Tibial artery (tissue), 4 donors: ENCODE measurements around the gene SLC4A5.
A peak's percentile ranks its signal among the peaks of the same experiment; 100 is the strongest.

Experiments
- DNase-seq, 2 donors: peaks; one replicate each; pipeline ENCODE4 v3.0.0-alpha.2; 2019
- H3K27ac ChIP-seq, 2 donors: fragments of 200-600 bp; sonication (generic) in 1 of 2; 1 replicate in 1 of 2; 2 replicates in 1 of 2; pipeline ENCODE4 v1.5.1; 2018 to 2019; ENCODE audit warnings: mild to moderate bottlenecking in 1 of 2
- H3K27me3 ChIP-seq, 2 donors: fragments of 200-600 bp; sonication (generic) in 1 of 2; one replicate each; pipeline versions ENCODE4 v1.5.1 to v1.6.0; 2016 to 2019
- H3K36me3 ChIP-seq, 3 donors: fragments of 200-600 bp; sonication (generic) in 2 of 3; one replicate each; pipeline ENCODE4 v1.5.1; 2016 to 2019; ENCODE audit warnings: mild to moderate bottlenecking in 2 of 3
- H3K4me1 ChIP-seq, 4 donors: fragments of 200-600 bp; sonication (generic) in 2 of 4; 1 replicate in 3 of 4; 2 replicates in 1 of 4; pipeline ENCODE4 v1.5.1; 2016 to 2019
- H3K4me3 ChIP-seq, 2 donors: fragments of 200-600 bp; sonication (generic) in 1 of 2; 1 replicate in 1 of 2; 2 replicates in 1 of 2; pipeline ENCODE4 v1.5.1; 2018 to 2019; ENCODE audit warnings: mild to moderate bottlenecking in 2 of 2
- H3K9me3 ChIP-seq, 3 donors: fragments of 200-600 bp; sonication (generic) in 1 of 3; one replicate each; pipeline ENCODE4 v1.5.1; 2016 to 2019
- CTCF ChIP-seq, 2 experiments: fragments of 200-600 bp in 1 of 2; fragments of 450-650 bp in 1 of 2; IDR thresholded peaks; one replicate each; pipeline ENCODE4 v1.5.1; 2017 to 2019; ENCODE audit warnings: antibody characterized with exemption in 2 of 2, mild to moderate bottlenecking in 1 of 2, moderate library complexity in 1 of 2
- intact Hi-C: fragments of 100-400 bp; cut with DNase I; formaldehyde crosslinking; loops from one replicate; pipeline ENCODE4 v1.15.0; 2023; ENCODE audit warnings: low total_unique reads

Gene SLC4A5

GRCh38 chr2:74278176-74278575, 65.0 kb downstream of the SLC4A5 start:
- no peak for DNase-seq
- Histone ChIP-seq H3K9me3 (no peaks in the 10 kb centered on the region), H3K4me3 (no peak overlapping the region), H3K36me3 (peaks cover 0 to 25% (median 2%) of the 10 kb centered on the region in 3 donors), H3K27ac (no peak overlapping the region), H3K27me3 (no peaks in the 10 kb centered on the region), H3K4me1 (no peaks in the 10 kb centered on the region)
- no peak for TF ChIP-seq CTCF (IDR thresholded peaks at IDR 0.05)
- intact Hi-C loops: no loop called here

- H3K4me3 ChIP-seq: no peak overlapping the region
- H3K27me3 ChIP-seq: no peaks in the 10 kb centered on the region
- DNase-seq: no peak
- TF ChIP-seq CTCF (IDR thresholded peaks at IDR 0.05): no peak
- H3K36me3 ChIP-seq: peaks cover 0 to 16% (median 0%) of the 10 kb centered on the region in 3 donors
- H3K27ac ChIP-seq: no peak overlapping the region
- intact Hi-C loops: no loop called here
- no peaks in the 10 kb centered on the region for H3K9me3 ChIP-seq
- no peaks in the 10 kb centered on the region for H3K4me1 ChIP-seq
These were observed 68.0 kb downstream of the SLC4A5 start for GRCh38 chr2:74275228-74275627.

DNA sequence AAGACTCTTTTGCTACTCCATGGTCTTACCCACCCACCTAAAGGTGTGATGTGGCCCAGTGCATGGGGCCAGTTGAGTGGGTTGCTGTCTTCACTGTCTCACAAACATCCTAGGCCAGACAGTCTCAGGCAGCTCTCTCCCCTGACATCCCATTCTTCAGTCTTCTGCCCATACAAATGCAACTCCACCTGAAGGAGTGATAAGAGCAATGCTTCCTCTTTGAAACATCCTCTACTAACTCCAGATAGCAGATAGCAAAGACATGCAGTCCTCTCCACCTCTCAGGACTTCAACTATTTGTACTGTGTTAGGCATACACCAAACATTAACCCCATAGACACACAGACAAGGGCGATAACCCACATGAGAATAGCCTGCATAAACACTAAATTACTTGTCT, 73.5 kb downstream of the SLC4A5 start:
- DNase-seq: peak in 1 of 2 donors; percentile 10
- TF ChIP-seq CTCF (IDR thresholded peaks at IDR 0.05): no peak
- H3K27ac ChIP-seq: no peak overlapping the region
- no peaks in the 10 kb centered on the region for H3K9me3 ChIP-seq
- intact Hi-C loops: loop anchor here (10.0 kb wide), 2 partner anchors 125 to 445 kb away; partner anchors contain the start of genes BOLA3 and STAMBP
- no peak overlapping the region for H3K4me3 ChIP-seq
- H3K4me1 ChIP-seq: no peaks in the 10 kb centered on the region
- H3K36me3 ChIP-seq: peaks cover 0 to 9% (median 0%) of the 10 kb centered on the region in 3 donors
- no peaks in the 10 kb centered on the region for H3K27me3 ChIP-seq

GRCh38 chr2:74267068-74267467, 76.1 kb downstream of the SLC4A5 start:
- Histone ChIP-seq H3K4me3 (no peak overlapping the region), H3K27ac (no peak overlapping the region), H3K4me1 (no peaks in the 10 kb centered on the region), H3K36me3 (peaks cover 0 to 7% (median 0%) of the 10 kb centered on the region in 3 donors), H3K27me3 (no peaks in the 10 kb centered on the region), H3K9me3 (no peaks in the 10 kb centered on the region)
- no peak for TF ChIP-seq CTCF (IDR thresholded peaks at IDR 0.05)
- intact Hi-C loops: loop anchor here (10.0 kb wide), 2 partner anchors 122 to 442 kb away; partner anchors contain the start of genes BOLA3 and STAMBP
- DNase-seq: no peak

- no peaks in the 10 kb centered on the region for H3K9me3 ChIP-seq
- peaks cover 0 to 7% (median 0%) of the 10 kb centered on the region in 3 donors for H3K36me3 ChIP-seq
- intact Hi-C loops: loop anchor here (5.0 to 10.0 kb wide), 3 partner anchors 73 to 439 kb away; partner anchors contain the start of genes BOLA3 and STAMBP
- peak in 1 of 2 donors; percentile 19 for DNase-seq
- TF ChIP-seq CTCF (IDR thresholded peaks at IDR 0.05): no peak
- H3K27ac ChIP-seq: no peak overlapping the region
- H3K27me3 ChIP-seq: no peaks in the 10 kb centered on the region
- H3K4me3 ChIP-seq: no peak overlapping the region
- H3K4me1 ChIP-seq: no peaks in the 10 kb centered on the region
These were observed 78.9 kb downstream of the SLC4A5 start for GRCh38 chr2:74264281-74264680.
